GM12801 (cell line): ENCODE results near the gene PTPRN2.

ENCODE experiments used
- CTCF ChIP-seq: IDR thresholded peaks from one replicate; pipeline ENCODE4 v1.5.1; 2011; ENCODE audit warnings: control low read depth; ENCODE audit not compliant: insufficient read length; ENCODE audit errors: extremely low read depth

The PTPRN2 gene

GRCh38 chr7:157559596-157560257 lies 1027.9 kb downstream of the PTPRN2 start:
- TF ChIP-seq CTCF = no peak

- TF ChIP-seq CTCF = no peak
These were observed 1028.6 kb downstream of the PTPRN2 start for GRCh38 chr7:157558875-157559595.

- no peak for TF ChIP-seq CTCF
These were observed 1029.1 kb downstream of the PTPRN2 start for GRCh38 chr7:157558516-157558874.

- TF ChIP-seq CTCF = no peak
These were observed 1029.6 kb downstream of the PTPRN2 start for GRCh38 chr7:157558061-157558460.

- no peak for TF ChIP-seq CTCF
These were observed 1030.4 kb downstream of the PTPRN2 start for GRCh38 chr7:157557263-157557662.

GRCh38 chr7:157556642-157556944 lies 1031.0 kb downstream of the PTPRN2 start:
- TF ChIP-seq CTCF = no peak

GRCh38 chr7:157555944-157556641 lies 1031.5 kb downstream of the PTPRN2 start:
- TF ChIP-seq CTCF = no peak
